Vagina (tissue), 2 donors: Measurements from ENCODE around the gene GID8. TPM values are rescaled to one million over a fixed set of nuclear protein-coding genes. Genes with fewer than 3 reads are reported as not detected.
A peak's percentile ranks its signal among the peaks of the same experiment; 100 is the strongest.

Experiments
- DNase-seq, 2 donors: peaks; one replicate each; pipeline ENCODE4 v3.0.0-alpha.2; 2017; ENCODE audit errors: extremely low spot score in 2 of 2
- H3K27ac ChIP-seq: fragments of 200-600 bp; sonication (generic); one replicate; pipeline ENCODE4 v1.5.1; 2019
- H3K27me3 ChIP-seq: fragments of 200-600 bp; sonication (generic); one replicate; pipeline ENCODE4 v1.5.1; 2019
- H3K36me3 ChIP-seq, 2 donors: fragments of 200-600 bp; sonication (generic); one replicate each; pipeline ENCODE4 v1.5.1; 2017 to 2019
- H3K4me1 ChIP-seq: fragments of 200-600 bp; sonication (generic); one replicate; pipeline ENCODE4 v1.5.1; 2019
- H3K4me3 ChIP-seq, 2 donors: fragments of 200-600 bp; sonication (generic); 1 replicate in 1 of 2; 2 replicates in 1 of 2; pipeline ENCODE4 v1.5.1; 2016 to 2019
- H3K9me3 ChIP-seq: fragments of 200-600 bp; sonication (generic); one replicate; pipeline ENCODE4 v1.5.1; 2019
- CTCF ChIP-seq, 3 experiments: fragments of 450-650 bp in 2 of 3; fragments of 200-600 bp in 1 of 3; sonication (generic) in 1 of 3; IDR thresholded peaks; one replicate each; pipeline ENCODE4 v1.5.1; 2017 to 2019; ENCODE audit warnings: antibody characterized with exemption in 3 of 3, mild to moderate bottlenecking in 2 of 3, moderate library complexity in 2 of 3
- POLR2A ChIP-seq, 2 donors: fragments of 450-650 bp; IDR thresholded peaks; one replicate each; pipeline ENCODE4 v1.6.1; 2017; ENCODE audit warnings: antibody characterized with exemption in 2 of 2, mild to moderate bottlenecking in 2 of 2, moderate library complexity in 2 of 2
- POLR2AphosphoS5 ChIP-seq, 2 donors: sonication (generic); formaldehyde crosslinking; IDR thresholded peaks; one replicate each; pipeline ENCODE4 v1.9.0; 2017; ENCODE audit warnings: antibody characterized with exemption in 2 of 2, mild to moderate bottlenecking in 2 of 2, low read depth in 1 of 2; ENCODE audit not compliant: insufficient read depth in 1 of 2
- intact Hi-C: fragments of 100-400 bp; cut with DNase I; formaldehyde crosslinking; loops from one replicate; pipeline ENCODE4 v1.15.1; 2023
- total RNA-seq: library from RNA; depleted of rRNA; stranded (reverse); fragments of >200 nt; gene quantifications from one replicate; pipeline ENCODE4 v1.2.3, GENCODE V29; 2016

GID8 gene
- total RNA-seq, 1 donor from 2014 or later: 30.2 TPM

GRCh38 chr20:62972845-62973745 lies 35.1 kb downstream of the GID8 start:
- Histone ChIP-seq H3K27ac (no peak overlapping the region), H3K27me3 (peaks cover 16% of the 10 kb centered on the region), H3K4me1 (peaks cover 12% of the 10 kb centered on the region), H3K36me3 (no peaks in the 10 kb centered on the region), H3K4me3 (peak overlapping the region; percentile 18 to 44), H3K9me3 (no peaks in the 10 kb centered on the region)
- intact Hi-C loops: no loop called here
- no peak for DNase-seq
- TF ChIP-seq POLR2A (IDR thresholded peaks at IDR 0.05): no peak
- TF ChIP-seq POLR2AphosphoS5 (IDR thresholded peaks at IDR 0.05; ENCODE audit: insufficient read depth in 1 of 2, low read depth in 1 of 2): no peak
- no peak for TF ChIP-seq CTCF (IDR thresholded peaks at IDR 0.05)

- no peak for TF ChIP-seq CTCF (IDR thresholded peaks at IDR 0.05)
- no peak for TF ChIP-seq POLR2AphosphoS5 (IDR thresholded peaks at IDR 0.05; ENCODE audit: insufficient read depth in 1 of 2, low read depth in 1 of 2)
- TF ChIP-seq POLR2A (IDR thresholded peaks at IDR 0.05): no peak
- H3K27ac ChIP-seq: no peak overlapping the region
- H3K4me3 ChIP-seq: no peak overlapping the region
- peaks cover 12% of the 10 kb centered on the region for H3K4me1 ChIP-seq
- intact Hi-C loops: no loop called here
- no peak for DNase-seq
- H3K27me3 ChIP-seq: peaks cover 16% of the 10 kb centered on the region
- H3K36me3 ChIP-seq: no peaks in the 10 kb centered on the region
- H3K9me3 ChIP-seq: no peaks in the 10 kb centered on the region
These were observed 37.4 kb downstream of the GID8 start for GRCh38 chr20:62975251-62975760.

GRCh38 chr20:62975812-62976508 lies 38.0 kb downstream of the GID8 start:
- intact Hi-C loops: no loop called here
- H3K4me3 ChIP-seq: no peak overlapping the region
- H3K27ac ChIP-seq: no peak overlapping the region
- TF ChIP-seq CTCF (IDR thresholded peaks at IDR 0.05) (no peak), POLR2A (IDR thresholded peaks at IDR 0.05) (no peak), POLR2AphosphoS5 (IDR thresholded peaks at IDR 0.05; ENCODE audit: insufficient read depth in 1 of 2, low read depth in 1 of 2) (no peak)
- DNase-seq: no peak
- H3K36me3 ChIP-seq: no peaks in the 10 kb centered on the region
- H3K9me3 ChIP-seq: no peaks in the 10 kb centered on the region
- peaks cover 16% of the 10 kb centered on the region for H3K27me3 ChIP-seq
- peaks cover 12% of the 10 kb centered on the region for H3K4me1 ChIP-seq

GRCh38 chr20:62976886-62977285 lies 38.9 kb downstream of the GID8 start:
- no peak overlapping the region for H3K4me3 ChIP-seq
- no peaks in the 10 kb centered on the region for H3K9me3 ChIP-seq
- intact Hi-C loops: no loop called here
- H3K27ac ChIP-seq: no peak overlapping the region
- TF ChIP-seq CTCF (IDR thresholded peaks at IDR 0.05) (no peak), POLR2A (IDR thresholded peaks at IDR 0.05) (no peak), POLR2AphosphoS5 (IDR thresholded peaks at IDR 0.05; ENCODE audit: insufficient read depth in 1 of 2, low read depth in 1 of 2) (no peak)
- peaks cover 12% of the 10 kb centered on the region for H3K4me1 ChIP-seq
- peaks cover 16% of the 10 kb centered on the region for H3K27me3 ChIP-seq
- H3K36me3 ChIP-seq: no peaks in the 10 kb centered on the region
- no peak for DNase-seq
